ENCODE measurements around the gene WDR77.

Gene WDR77

DNA sequence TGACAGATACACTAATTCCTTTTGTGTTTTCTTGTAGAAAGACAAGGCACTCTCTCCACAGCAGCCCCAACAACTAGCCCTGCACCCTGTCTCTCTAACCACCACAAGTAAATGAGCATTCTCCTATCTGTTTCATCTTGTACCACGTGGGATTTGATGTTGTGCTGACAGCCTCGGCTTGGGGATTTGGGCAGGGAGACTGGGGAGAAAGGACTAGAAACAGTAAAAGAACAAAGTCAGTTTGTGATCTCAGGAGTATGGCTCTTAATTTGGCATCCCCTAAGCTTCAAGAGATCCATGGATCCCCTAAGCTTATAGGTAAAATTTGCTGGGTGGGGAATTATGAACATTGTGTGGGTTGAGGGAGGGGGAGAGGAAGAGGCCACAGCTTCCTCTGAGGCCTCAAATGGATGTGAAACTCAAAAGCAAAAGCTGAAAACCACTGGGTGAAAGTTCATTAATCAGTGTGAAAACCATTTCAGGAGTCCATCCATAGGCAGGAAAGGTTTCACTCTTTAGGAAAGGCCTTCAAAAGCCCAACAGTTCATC lies 27.8 kb upstream of the WDR77 start:
- TF ChIP-seq, protein P1, sequence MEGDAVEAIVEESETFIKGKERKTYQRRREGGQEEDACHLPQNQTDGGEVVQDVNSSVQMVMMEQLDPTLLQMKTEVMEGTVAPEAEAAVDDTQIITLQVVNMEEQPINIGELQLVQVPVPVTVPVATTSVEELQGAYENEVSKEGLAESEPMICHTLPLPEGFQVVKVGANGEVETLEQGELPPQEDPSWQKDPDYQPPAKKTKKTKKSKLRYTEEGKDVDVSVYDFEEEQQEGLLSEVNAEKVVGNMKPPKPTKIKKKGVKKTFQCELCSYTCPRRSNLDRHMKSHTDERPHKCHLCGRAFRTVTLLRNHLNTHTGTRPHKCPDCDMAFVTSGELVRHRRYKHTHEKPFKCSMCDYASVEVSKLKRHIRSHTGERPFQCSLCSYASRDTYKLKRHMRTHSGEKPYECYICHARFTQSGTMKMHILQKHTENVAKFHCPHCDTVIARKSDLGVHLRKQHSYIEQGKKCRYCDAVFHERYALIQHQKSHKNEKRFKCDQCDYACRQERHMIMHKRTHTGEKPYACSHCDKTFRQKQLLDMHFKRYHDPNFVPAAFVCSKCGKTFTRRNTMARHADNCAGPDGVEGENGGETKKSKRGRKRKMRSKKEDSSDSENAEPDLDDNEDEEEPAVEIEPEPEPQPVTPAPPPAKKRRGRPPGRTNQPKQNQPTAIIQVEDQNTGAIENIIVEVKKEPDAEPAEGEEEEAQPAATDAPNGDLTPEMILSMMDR (conservative IDR thresholded peaks at IDR 0.05; ENCODE audit: low read depth, low read length) = no peak
- DNase-seq (ENCODE audit: low read depth) = no peak
- no peak overlapping the region for H3K4me3 ChIP-seq (ENCODE audit: low read length)

DNA sequence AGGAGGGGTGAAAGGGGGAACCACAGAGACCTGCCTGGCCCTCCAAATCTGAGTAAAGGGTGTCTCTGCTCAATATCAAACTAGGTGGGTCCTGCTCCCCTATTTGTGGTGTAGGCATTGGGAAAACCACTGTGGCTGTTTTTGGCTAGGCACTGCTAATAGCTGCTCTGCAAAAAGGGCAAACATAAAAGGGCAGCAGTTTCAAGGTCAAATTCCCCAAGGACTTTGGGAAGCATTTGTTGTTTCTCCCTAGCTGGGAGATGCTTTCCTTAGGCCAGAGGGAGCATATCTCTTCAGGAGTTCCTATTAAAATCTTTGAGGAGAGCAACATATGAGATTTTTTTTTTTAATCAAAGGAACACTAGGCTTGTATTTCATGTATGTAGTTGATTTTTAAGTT lies 27.2 kb upstream of the WDR77 start:
- DNase-seq (ENCODE audit: low read depth) = no peak
- no peak overlapping the region for H3K4me3 ChIP-seq (ENCODE audit: low read length)
- TF ChIP-seq, protein P1 (conservative IDR thresholded peaks at IDR 0.05; ENCODE audit: low read depth, low read length) = no peak

DNA sequence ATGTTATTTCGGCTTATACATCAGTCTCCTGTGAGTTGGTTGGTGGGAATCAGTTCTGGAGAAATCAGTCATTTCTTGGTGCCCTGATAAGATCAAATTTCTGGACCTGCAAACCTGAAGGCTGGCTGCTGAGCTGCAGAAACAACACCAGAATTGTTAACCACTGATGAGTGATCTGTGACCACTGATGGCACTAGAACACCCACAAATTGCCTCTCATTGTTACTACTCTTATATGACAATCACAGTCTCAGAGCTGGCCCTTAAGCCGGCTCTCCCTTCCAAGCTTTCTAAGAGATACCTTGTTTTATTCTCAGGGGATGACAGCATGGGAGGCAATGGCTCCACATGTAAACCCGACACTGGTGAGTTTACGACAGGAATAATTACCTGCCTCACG lies 26.6 kb upstream of the WDR77 start:
- no peak for DNase-seq (ENCODE audit: low read depth)
- no peak overlapping the region for H3K4me3 ChIP-seq (ENCODE audit: low read length)
- TF ChIP-seq, protein P1 (conservative IDR thresholded peaks at IDR 0.05; ENCODE audit: low read depth, low read length) = no peak

DNA sequence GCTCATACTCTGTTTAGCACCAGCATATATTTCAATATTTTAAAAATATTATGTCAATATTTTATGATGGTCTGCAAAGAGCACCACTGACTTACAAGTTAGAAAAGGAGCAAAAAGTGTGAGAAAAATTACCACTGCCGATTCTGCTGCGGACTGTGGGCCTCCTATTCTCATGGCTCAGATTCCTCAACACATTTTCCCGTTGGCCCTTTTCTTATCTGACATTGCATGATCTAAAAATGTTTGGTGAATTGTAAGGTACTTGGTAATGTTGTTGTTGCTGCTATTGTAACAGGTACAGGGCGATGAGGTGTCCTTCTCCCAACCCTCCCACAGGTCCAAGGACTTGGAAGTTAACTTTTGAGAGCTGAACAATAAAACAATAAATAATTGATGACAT lies 25.5 kb upstream of the WDR77 start:
- TF ChIP-seq, protein P1 (conservative IDR thresholded peaks at IDR 0.05; ENCODE audit: low read depth, low read length) = no peak
- no peak overlapping the region for H3K4me3 ChIP-seq (ENCODE audit: low read length)
- DNase-seq (ENCODE audit: low read depth) = no peak

DNA sequence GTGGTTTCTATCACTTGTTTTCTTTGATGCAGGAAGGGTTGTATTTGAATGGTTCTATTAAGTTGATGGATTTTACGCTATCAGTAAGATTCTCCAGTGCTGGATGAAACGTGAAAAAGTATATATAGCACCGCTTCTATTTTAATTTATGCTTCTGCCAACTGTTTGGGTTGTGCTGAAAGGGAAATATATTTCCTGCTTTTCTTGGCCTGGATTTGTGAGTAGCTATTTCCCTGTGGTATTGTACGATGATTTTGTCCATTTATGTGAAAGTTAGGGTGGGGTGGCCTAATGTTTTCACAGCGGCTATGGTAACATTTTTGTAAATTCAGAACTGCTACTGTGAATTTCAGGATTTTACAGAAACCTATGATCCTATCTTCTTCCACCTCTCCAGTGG lies 25.1 kb upstream of the WDR77 start:
- no peak for DNase-seq (ENCODE audit: low read depth)

DNA sequence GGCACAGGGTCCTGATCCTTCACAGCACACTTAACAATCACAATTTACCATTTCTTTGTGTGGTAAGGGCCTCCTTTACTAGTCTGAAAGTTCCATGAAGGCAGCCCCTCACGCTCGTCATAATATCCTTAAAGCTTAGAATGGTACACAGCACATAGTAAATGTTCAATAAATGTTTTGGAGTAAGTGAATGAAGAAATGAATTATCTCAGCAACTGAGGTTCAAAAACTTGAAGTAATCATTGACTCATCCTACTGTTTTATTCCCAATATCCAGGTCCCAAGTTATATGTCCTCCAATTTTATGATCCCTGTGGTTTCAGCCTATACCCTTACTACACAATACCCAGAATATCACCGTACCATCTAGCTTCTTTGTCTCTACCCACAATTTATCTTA lies 22.5 kb upstream of the WDR77 start:
- no peak overlapping the region for H3K4me3 ChIP-seq (ENCODE audit: low read length)
- TF ChIP-seq, protein P1 (conservative IDR thresholded peaks at IDR 0.05; ENCODE audit: low read depth, low read length) = no peak
- no peak for DNase-seq (ENCODE audit: low read depth)

More for the DNA sequence above, 25.1 kb upstream of the WDR77 start:
- no peak overlapping the region for H3K4me3 ChIP-seq (ENCODE audit: low read length)
- TF ChIP-seq, protein P1 (conservative IDR thresholded peaks at IDR 0.05; ENCODE audit: low read depth, low read length) = no peak

DNA sequence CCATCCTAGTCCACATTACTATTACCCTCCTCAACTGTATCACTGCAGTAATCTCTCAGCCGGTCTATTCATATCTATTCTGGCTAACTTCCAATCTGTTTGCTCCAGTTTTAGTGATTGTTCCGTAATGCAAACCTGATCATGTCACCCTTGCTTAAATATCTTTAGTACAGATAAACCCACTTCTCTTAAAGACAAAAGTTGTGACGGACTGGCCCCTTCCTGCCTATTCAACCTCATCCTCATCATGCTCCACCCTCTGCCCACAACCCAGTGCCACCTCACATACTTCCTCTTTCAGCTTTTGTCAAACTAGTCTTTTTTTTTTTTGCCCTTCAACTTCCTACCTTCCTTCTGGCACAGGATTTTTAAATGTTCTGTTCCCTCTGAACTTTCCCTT lies 22.0 kb upstream of the WDR77 start:
- H3K4me3 ChIP-seq (ENCODE audit: low read length) = no peak overlapping the region
- TF ChIP-seq, protein P1 (conservative IDR thresholded peaks at IDR 0.05; ENCODE audit: low read depth, low read length) = no peak
- DNase-seq (ENCODE audit: low read depth) = no peak

All from retinal pigment epithelial cell (primary cell).